Vagina (tissue), 2 donors: ENCODE measurements around the gene UST. TPM values are rescaled to one million over a fixed set of nuclear protein-coding genes. Genes with fewer than 3 reads are reported as not detected.

Experiments used
- DNase-seq, 2 donors: peaks; one replicate each; pipeline ENCODE4 v3.0.0-alpha.2; 2017; ENCODE audit errors: extremely low spot score in 2 of 2
- H3K27ac ChIP-seq: fragments of 200-600 bp; sonication (generic); one replicate; pipeline ENCODE4 v1.5.1; 2019
- H3K27me3 ChIP-seq: fragments of 200-600 bp; sonication (generic); one replicate; pipeline ENCODE4 v1.5.1; 2019
- H3K36me3 ChIP-seq, 2 donors: fragments of 200-600 bp; sonication (generic); one replicate each; pipeline ENCODE4 v1.5.1; 2017 to 2019
- H3K4me1 ChIP-seq: fragments of 200-600 bp; sonication (generic); one replicate; pipeline ENCODE4 v1.5.1; 2019
- H3K4me3 ChIP-seq, 2 donors: fragments of 200-600 bp; sonication (generic); 1 replicate in 1 of 2; 2 replicates in 1 of 2; pipeline ENCODE4 v1.5.1; 2016 to 2019
- H3K9me3 ChIP-seq: fragments of 200-600 bp; sonication (generic); one replicate; pipeline ENCODE4 v1.5.1; 2019
- CTCF ChIP-seq, 3 experiments: fragments of 450-650 bp in 2 of 3; fragments of 200-600 bp in 1 of 3; sonication (generic) in 1 of 3; IDR thresholded peaks; one replicate each; pipeline ENCODE4 v1.5.1; 2017 to 2019; ENCODE audit warnings: antibody characterized with exemption in 3 of 3, mild to moderate bottlenecking in 2 of 3, moderate library complexity in 2 of 3
- POLR2A ChIP-seq, 2 donors: fragments of 450-650 bp; IDR thresholded peaks; one replicate each; pipeline ENCODE4 v1.6.1; 2017; ENCODE audit warnings: antibody characterized with exemption in 2 of 2, mild to moderate bottlenecking in 2 of 2, moderate library complexity in 2 of 2
- POLR2AphosphoS5 ChIP-seq, 2 donors: sonication (generic); formaldehyde crosslinking; IDR thresholded peaks; one replicate each; pipeline ENCODE4 v1.9.0; 2017; ENCODE audit warnings: antibody characterized with exemption in 2 of 2, mild to moderate bottlenecking in 2 of 2, low read depth in 1 of 2; ENCODE audit not compliant: insufficient read depth in 1 of 2
- intact Hi-C: fragments of 100-400 bp; cut with DNase I; formaldehyde crosslinking; loops from one replicate; pipeline ENCODE4 v1.15.1; 2023
- total RNA-seq: library from RNA; depleted of rRNA; stranded (reverse); fragments of >200 nt; gene quantifications from one replicate; pipeline ENCODE4 v1.2.3, GENCODE V29; 2016

UST gene
- total RNA-seq, 1 donor from 2014 or later: 14.2 TPM

- no peaks in the 10 kb centered on the region for H3K9me3 ChIP-seq
- intact Hi-C loops: no loop called here
- TF ChIP-seq POLR2A (IDR thresholded peaks at IDR 0.05) (no peak), POLR2AphosphoS5 (IDR thresholded peaks at IDR 0.05; ENCODE audit: insufficient read depth in 1 of 2, low read depth in 1 of 2) (no peak), CTCF (IDR thresholded peaks at IDR 0.05) (no peak)
- H3K4me1 ChIP-seq: peaks cover 4% of the 10 kb centered on the region
- no peaks in the 10 kb centered on the region for H3K27me3 ChIP-seq
- H3K4me3 ChIP-seq: no peak overlapping the region
- no peak overlapping the region for H3K27ac ChIP-seq
- no peaks in the 10 kb centered on the region for H3K36me3 ChIP-seq
- no peak for DNase-seq
Measured at GRCh38 chr6:148830614-148831013, 83.8 kb downstream of the UST start.

- intact Hi-C loops: no loop called here
- H3K9me3 ChIP-seq: no peaks in the 10 kb centered on the region
- TF ChIP-seq POLR2A (IDR thresholded peaks at IDR 0.05): no peak
- no peak for TF ChIP-seq POLR2AphosphoS5 (IDR thresholded peaks at IDR 0.05; ENCODE audit: insufficient read depth in 1 of 2, low read depth in 1 of 2)
- TF ChIP-seq CTCF (IDR thresholded peaks at IDR 0.05): no peak
- no peak overlapping the region for H3K4me3 ChIP-seq
- H3K4me1 ChIP-seq: peaks cover 9% of the 10 kb centered on the region
- no peaks in the 10 kb centered on the region for H3K27me3 ChIP-seq
- no peak for DNase-seq
- H3K36me3 ChIP-seq: no peaks in the 10 kb centered on the region
- H3K27ac ChIP-seq: no peak overlapping the region
Measured at GRCh38 chr6:148831064-148831463, 84.2 kb downstream of the UST start.

- DNase-seq: no peak
- H3K4me1 ChIP-seq: peaks cover 12% of the 10 kb centered on the region
- H3K27me3 ChIP-seq: no peaks in the 10 kb centered on the region
- H3K36me3 ChIP-seq: no peaks in the 10 kb centered on the region
- H3K4me3 ChIP-seq: no peak overlapping the region
- no peak overlapping the region for H3K27ac ChIP-seq
- no peaks in the 10 kb centered on the region for H3K9me3 ChIP-seq
- intact Hi-C loops: no loop called here
- TF ChIP-seq POLR2A (IDR thresholded peaks at IDR 0.05) (no peak), CTCF (IDR thresholded peaks at IDR 0.05) (no peak), POLR2AphosphoS5 (IDR thresholded peaks at IDR 0.05; ENCODE audit: insufficient read depth in 1 of 2, low read depth in 1 of 2) (no peak)
Measured at GRCh38 chr6:148831531-148831930, 84.7 kb downstream of the UST start.

- intact Hi-C loops: no loop called here
- no peak for DNase-seq
- H3K27me3 ChIP-seq: no peaks in the 10 kb centered on the region
- H3K36me3 ChIP-seq: no peaks in the 10 kb centered on the region
- TF ChIP-seq CTCF (IDR thresholded peaks at IDR 0.05): no peak
- TF ChIP-seq POLR2A (IDR thresholded peaks at IDR 0.05): no peak
- no peak for TF ChIP-seq POLR2AphosphoS5 (IDR thresholded peaks at IDR 0.05; ENCODE audit: insufficient read depth in 1 of 2, low read depth in 1 of 2)
- H3K4me3 ChIP-seq: no peak overlapping the region
- peaks cover 12% of the 10 kb centered on the region for H3K4me1 ChIP-seq
- no peaks in the 10 kb centered on the region for H3K9me3 ChIP-seq
- H3K27ac ChIP-seq: no peak overlapping the region
Measured at GRCh38 chr6:148835920-148836441, 89.2 kb downstream of the UST start.

GRCh38 chr6:148836751-148837150 is 89.9 kb downstream of the UST start:
- no peaks in the 10 kb centered on the region for H3K9me3 ChIP-seq

More at GRCh38 chr6:148836751-148837150, 89.9 kb downstream of the UST start:
- intact Hi-C loops: no loop called here
- H3K27me3 ChIP-seq: no peaks in the 10 kb centered on the region
- H3K36me3 ChIP-seq: no peaks in the 10 kb centered on the region
- peaks cover 12% of the 10 kb centered on the region for H3K4me1 ChIP-seq
- no peak for TF ChIP-seq POLR2A (IDR thresholded peaks at IDR 0.05)
- no peak for TF ChIP-seq POLR2AphosphoS5 (IDR thresholded peaks at IDR 0.05; ENCODE audit: insufficient read depth in 1 of 2, low read depth in 1 of 2)
- TF ChIP-seq CTCF (IDR thresholded peaks at IDR 0.05): no peak
- H3K4me3 ChIP-seq: no peak overlapping the region
- no peak for DNase-seq
- no peak overlapping the region for H3K27ac ChIP-seq
